GM19372 (cell line): ENCODE data around the gene B4GALNT4.
"Not testable (repeated sequence)": the region's sequence is repeated elsewhere in the genome, so short reads cannot be mapped to it uniquely, and the experiment has no call there.

Source experiments
- ATAC-seq: cut with Tn5 transposase; IDR thresholded peaks from one replicate; pipeline ENCODE4 v1.9.1; 2021; ENCODE audit warnings: mild to moderate bottlenecking, low read depth, moderate library complexity; ENCODE audit not compliant: unreplicated experiment

Gene B4GALNT4

GRCh38 chr11:387193-387793 lies 18.0 kb downstream of the B4GALNT4 start:
- no peak for ATAC-seq

- ATAC-seq: not testable (repeated sequence)
Measured at GRCh38 chr11:389369-389768, 20.1 kb downstream of the B4GALNT4 start.

- ATAC-seq: no peak
Measured at GRCh38 chr11:390175-390574, 20.9 kb downstream of the B4GALNT4 start.

- no peak for ATAC-seq
Measured at GRCh38 chr11:391117-392017, 22.1 kb downstream of the B4GALNT4 start.

- no peak for ATAC-seq
Measured at GRCh38 chr11:392102-392777, 22.9 kb downstream of the B4GALNT4 start.

- ATAC-seq: no peak
Measured at GRCh38 chr11:393219-394033, 24.1 kb downstream of the B4GALNT4 start.

GRCh38 chr11:394034-394857 lies 24.9 kb downstream of the B4GALNT4 start, which contains the start of gene PKP3:
Gene PKP3 (plus strand): TSS chr11:394209. CDS start chr11:394293, 84 bp downstream.
- no peak for ATAC-seq

- ATAC-seq: no peak
Measured at GRCh38 chr11:394858-395655, 25.8 kb downstream of the B4GALNT4 start.

- no peak for ATAC-seq
Measured at GRCh38 chr11:395866-396265, 26.6 kb downstream of the B4GALNT4 start.

- ATAC-seq: no peak
Measured at GRCh38 chr11:396511-396947, 27.2 kb downstream of the B4GALNT4 start.

- ATAC-seq: peak; percentile 53
Measured at GRCh38 chr11:396948-397548, 27.7 kb downstream of the B4GALNT4 start.

- ATAC-seq: no peak
Measured at GRCh38 chr11:398826-399225, 29.5 kb downstream of the B4GALNT4 start.

- ATAC-seq: no peak
Measured at GRCh38 chr11:399731-400211, 30.5 kb downstream of the B4GALNT4 start.

- no peak for ATAC-seq
Measured at GRCh38 chr11:400241-400689, 31.0 kb downstream of the B4GALNT4 start.

GRCh38 chr11:401196-401595 lies 31.9 kb downstream of the B4GALNT4 start:
- ATAC-seq: not testable (repeated sequence)

- no peak for ATAC-seq
Measured at GRCh38 chr11:403021-403760, 33.9 kb downstream of the B4GALNT4 start.

- no peak for ATAC-seq
Measured at GRCh38 chr11:403761-404431, 34.6 kb downstream of the B4GALNT4 start.
